GM19438 (cell line): Measurements from ENCODE around the gene WASL.

Experiments used
- ATAC-seq: cut with Tn5 transposase; IDR thresholded peaks from one replicate; pipeline ENCODE4 v1.9.1; 2021; ENCODE audit warnings: low read depth; ENCODE audit not compliant: unreplicated experiment

Gene WASL

GRCh38 chr7:123770378-123770777 is 21.6 kb upstream of the WASL start:
- peak; percentile 83 for ATAC-seq

DNA sequence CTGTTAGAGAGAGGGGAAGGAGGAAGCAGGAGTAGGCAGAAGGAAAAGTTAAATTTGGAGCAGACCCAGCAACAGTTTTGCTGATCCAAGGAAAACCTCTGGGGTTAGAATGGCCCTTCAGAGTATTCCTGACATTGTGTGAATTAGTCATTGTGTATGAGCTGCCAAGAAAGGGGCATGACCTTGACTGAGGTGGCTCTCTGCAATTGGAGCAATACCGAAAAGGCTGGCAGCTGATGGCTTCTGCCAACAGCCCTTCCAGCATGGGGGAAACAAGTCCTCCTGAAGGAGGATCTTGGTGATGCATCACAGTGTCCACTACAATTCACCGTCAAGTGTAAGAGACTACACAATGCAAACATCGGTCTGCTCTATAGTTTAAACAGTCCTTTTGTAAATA is 20.6 kb upstream of the WASL start:
- ATAC-seq: no peak

- ATAC-seq: no peak
Observed at GRCh38 chr7:123768493-123768892, 19.7 kb upstream of the WASL start.

DNA sequence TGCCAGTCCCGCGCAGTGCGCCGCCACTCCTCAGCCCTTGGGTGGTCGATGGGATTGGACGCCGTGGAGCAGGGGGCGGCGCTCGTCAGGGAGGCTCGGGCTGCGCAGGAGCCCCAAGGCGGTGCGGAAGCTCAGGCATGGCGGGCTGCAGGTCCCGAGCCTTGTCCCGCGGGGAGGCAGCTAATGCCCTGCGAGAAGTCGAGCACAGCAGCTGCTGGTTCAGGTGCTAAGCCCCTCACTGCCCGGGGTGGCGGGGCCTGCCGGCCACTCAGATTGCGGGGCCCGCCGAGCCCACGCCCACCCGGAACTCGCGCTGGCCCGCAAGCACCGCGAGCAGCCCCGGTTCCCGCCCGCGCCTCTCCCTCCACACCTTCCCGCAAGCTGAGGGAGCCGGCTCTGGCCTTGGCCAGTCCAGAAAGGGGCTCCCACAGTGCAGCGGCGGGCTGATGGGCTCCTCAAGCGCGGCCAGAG is 14.4 kb upstream of the WASL start:
- ATAC-seq: no peak

DNA sequence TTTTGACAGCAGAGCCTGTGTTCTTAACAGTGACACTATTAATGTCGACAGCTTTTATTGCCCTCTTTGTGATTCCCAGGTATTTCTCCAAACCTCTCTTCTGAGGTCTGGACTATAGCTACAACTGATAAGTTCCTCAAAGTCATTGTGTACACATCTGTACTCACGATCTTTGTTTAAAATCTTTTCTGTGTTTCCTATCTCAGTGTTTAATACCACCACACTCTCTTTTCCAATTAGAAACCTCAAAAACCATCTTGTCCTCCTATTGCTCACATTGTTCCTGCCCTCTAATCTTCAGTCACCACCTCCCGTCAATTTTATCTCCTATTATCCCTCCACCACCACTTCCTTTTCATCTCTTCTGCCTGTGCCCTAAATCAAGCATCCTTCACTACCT is 12.9 kb upstream of the WASL start:
- no peak for ATAC-seq

GRCh38 chr7:123757095-123757494 is 8.3 kb upstream of the WASL start:
- ATAC-seq: no peak

DNA sequence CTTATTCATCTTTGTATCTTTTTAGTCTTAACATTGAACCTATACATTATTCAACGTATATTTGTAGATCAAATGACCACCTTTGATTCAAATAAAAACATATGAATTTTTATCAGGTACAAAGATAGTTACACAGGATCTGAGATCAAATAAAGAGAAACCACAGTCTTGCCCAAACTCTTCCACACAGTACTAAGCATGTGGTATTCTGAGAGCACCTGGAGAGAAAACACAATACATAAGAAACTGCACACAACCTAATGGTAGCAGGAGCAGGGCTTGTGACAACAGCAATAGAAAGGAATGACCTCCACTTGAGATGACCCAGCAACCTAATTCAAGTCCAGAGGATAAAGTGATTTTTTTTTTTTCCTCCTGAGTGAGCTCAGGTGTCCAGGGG is 6.5 kb upstream of the WASL start:
- no peak for ATAC-seq

- no peak for ATAC-seq
Observed at GRCh38 chr7:123754271-123754871, 5.6 kb upstream of the WASL start.

GRCh38 chr7:123752534-123752933 is 3.7 kb upstream of the WASL start:
- no peak for ATAC-seq

DNA sequence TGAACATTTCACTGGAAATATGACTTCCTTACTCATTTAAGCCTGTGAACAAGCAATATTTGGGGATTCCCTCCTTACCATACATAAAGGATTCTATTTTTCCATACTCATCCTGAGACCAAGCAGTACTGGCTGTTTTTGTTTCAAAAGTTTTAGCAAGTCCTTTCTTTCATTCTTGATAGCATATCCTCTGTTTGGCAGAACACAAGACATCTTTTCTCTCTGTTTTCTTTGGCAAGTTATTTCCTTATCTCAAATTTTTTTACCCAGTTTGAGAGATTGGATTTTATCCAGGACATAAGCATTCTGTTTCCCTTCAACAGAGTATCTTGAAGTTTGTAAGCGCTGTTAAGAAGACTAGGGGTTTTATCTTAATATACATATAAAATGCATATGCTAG is 3.0 kb upstream of the WASL start:
- ATAC-seq: no peak

DNA sequence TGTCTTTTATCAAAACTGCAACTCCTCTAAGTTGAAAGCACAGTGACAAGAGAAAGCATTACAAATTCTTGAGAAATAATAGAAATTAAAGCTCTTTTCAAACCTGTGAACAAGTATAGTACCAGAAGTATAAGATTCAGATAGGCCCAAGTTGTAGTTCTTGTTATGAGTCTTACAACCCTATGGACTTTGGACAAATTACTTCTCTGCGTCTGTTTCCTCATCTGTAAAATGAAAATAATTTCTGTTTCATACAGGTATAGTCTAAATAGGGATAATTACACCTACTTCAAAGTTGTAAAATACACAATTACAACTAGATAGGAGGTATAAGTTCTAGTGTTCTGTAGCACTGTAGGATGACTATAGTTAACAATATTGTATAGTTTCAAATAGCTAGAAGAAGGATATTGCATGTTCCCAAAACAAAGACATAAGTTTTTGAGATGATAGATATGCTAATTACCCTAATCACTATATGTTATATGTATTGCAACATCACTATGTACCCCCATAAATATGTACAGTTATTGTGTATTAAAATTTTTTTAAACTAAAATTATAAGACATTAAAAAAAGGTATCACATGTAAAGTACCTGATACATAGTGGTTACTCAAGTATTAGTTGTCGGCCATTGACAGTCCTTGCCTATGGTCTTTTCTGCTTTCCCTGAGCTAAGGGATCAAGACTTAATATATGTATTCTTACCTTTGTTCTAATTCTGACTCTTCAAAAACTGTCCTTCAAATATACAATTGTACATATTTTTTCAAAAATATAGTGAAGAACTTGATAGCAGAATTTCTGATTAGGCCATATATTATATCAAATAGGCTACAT is 1.8 kb upstream of the WASL start:
- no peak for ATAC-seq

DNA sequence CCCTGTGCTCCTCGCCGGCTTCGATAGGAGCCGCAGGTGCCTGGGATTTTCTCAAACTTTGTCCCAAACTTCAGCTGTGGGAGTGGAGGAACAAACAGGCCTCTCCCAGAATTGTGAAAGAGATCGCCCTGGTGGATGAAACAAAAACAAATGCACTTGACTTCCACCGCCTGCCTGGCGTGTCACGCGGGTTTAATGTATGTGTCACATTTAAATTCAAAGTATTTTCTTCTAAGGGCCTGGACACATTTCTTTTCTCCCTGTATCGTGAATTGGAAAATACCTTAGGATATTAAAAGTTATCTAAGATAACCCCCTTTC is 694 bp upstream of the WASL start:
- peak; percentile 21 for ATAC-seq

GRCh38 chr7:123748171-123748733 is 551 bp downstream of the WASL start:
- ATAC-seq: peak; percentile 26

DNA sequence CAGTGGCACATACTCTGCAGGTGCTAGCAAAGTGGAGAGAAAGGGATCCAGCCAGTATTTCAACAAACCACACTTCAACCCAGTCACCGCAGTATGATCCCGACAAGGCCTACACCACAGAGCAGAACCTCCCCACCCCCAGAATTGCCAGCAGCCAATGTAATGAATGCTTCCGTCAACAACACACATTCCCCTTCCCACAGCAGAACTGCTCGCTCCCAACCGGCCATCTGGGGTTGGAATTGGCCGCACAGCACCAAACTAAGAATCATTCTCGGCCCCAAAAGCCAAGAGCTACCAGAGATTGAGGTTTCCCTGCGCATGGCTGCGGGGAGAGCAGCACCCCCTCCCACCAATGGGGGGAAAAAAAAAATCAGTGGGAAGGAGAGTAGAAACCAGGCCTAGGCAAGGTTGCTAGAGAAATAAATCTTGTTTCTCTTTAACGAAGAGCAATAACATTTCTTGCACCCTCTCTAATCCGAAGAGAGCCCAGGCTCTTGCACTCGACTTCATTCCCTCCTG is 1.1 kb downstream of the WASL start:
- ATAC-seq: no peak

DNA sequence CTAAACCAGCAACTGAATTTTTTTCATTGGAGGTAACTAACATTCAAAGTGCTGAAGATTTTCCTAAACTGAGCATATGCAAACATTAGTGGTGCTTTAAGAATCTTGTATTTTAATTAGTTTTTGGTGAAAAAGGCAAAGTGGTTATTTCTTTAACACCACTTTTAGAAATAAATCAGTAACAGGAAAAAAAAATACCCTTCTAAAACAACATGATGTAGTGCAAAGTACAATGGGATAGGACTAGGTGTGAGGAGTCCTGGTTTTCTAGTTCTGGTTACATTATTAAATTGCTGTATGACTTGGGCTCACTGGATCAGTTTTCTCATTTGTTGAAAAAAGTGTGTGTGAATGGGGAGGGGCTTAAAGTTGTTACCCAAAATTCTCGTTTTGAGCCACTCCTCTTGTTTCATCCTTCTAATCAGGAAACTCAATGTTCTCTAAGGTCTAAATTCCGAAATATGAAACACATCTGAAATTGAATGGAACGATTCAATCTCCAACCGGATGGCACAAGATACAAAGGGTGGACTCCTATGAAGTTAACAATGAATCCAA is 1.8 kb downstream of the WASL start:
- no peak for ATAC-seq

DNA sequence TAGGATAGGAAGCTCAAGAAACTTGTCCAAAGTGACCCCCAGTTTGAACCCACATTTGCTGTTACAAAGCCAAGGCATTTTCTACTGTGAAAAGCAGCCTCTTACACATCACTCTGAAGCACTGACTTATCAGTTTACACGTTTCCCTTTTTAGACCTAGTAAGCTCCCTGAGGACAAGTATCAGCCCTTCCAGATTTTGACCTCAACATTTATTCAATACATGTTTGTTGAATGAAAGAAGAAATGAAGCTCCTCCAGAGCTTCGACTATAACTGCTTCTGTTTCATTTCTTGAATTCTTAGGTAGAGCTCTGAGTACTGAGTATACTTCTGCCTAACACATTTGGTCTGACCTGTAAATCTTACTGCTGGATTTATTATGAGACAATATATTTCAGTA is 2.7 kb downstream of the WASL start:
- no peak for ATAC-seq

DNA sequence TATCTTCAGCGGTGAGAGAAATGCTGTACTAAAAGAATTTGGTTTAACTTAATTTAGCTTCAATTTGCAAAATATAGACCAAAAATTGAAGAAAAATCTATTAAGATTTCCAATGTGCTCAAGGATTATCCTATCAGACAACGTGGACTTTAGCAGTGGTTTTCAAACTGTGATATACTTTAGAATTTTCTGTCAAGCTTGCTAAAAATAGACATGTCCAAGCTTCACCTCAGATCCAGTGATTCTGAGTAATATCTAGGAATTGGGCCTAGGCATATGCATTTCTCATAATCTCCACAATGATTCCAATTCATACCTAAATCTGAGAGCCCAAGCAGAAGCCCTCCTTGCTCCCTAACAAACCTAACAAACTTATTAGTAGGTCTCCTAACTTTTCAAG is 3.4 kb downstream of the WASL start:
- ATAC-seq: no peak

DNA sequence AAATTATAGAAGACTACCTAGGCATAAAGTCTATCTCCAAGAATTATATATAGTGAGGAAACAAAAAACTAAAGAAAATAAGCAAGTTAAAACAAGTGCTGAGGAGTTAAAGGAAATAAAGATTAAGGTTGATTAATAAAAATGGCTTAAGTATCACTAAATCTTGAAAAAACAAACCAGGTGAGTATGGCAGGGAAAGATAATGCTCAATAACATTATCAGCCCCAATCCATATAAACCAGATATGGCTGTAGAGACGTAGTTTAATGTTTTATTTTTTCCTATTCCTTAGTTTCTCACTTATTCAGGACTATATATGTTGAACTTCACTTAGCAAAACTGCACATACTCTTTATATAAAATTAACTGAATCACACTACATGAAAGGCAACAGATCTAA is 4.4 kb downstream of the WASL start:
- no peak for ATAC-seq

- ATAC-seq: no peak
Observed at GRCh38 chr7:123741940-123742339, 6.9 kb downstream of the WASL start.

DNA sequence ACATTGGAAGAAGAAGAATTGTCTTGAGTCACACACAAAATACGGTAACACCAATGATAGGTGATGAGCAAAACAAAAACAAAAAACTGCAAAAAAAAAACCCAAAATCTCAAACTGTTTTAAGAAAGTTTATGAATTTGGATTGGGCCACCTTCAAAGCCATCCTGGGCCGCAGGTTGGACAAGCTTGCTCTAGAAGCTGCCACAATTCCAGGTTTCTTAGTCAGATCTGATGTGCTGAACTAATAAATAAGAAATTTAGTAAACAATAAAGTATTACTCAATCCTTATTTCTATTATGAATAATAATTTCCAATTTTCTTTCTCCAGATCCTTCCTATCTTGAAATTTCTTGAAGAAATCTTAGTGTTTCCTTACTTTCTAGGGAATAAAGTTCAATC is 10.0 kb downstream of the WASL start:
- no peak for ATAC-seq

- no peak for ATAC-seq
Observed at GRCh38 chr7:123738356-123738755, 10.4 kb downstream of the WASL start.
